H1 (cell line): ENCODE measurements around the gene C1orf74. TPM values are rescaled to one million over a fixed set of nuclear protein-coding genes. Genes with fewer than 3 reads are reported as not detected.

ENCODE experiments used
- ATF3 ChIP-seq: IDR thresholded peaks from 2 replicates; pipeline ENCODE4 v1.6.1; 2011; ENCODE audit warnings: low read depth, mild to moderate bottlenecking, low read length; ENCODE audit not compliant: insufficient read depth
- CEBPB ChIP-seq: IDR thresholded peaks from 2 replicates; pipeline ENCODE4 v1.6.1; 2012; ENCODE audit warnings: low read depth, low read length
- CHD7 ChIP-seq: fragments of 300-600 bp; sonication (generic); IDR thresholded peaks from 2 replicates; pipeline ENCODE4 v1.7.1; 2012; ENCODE audit warnings: low read length, moderate library complexity, mild to moderate bottlenecking, inconsistent platforms; ENCODE audit not compliant: insufficient replicate concordance
- CREB1 ChIP-seq: IDR thresholded peaks from 2 replicates; pipeline ENCODE4 v1.6.1; 2012; ENCODE audit warnings: inconsistent platforms
- EGR1 ChIP-seq: IDR thresholded peaks from 2 replicates; pipeline ENCODE4 v1.6.1; 2011; ENCODE audit warnings: low read depth, low read length, borderline replicate concordance
- KDM1A ChIP-seq: fragments of 200-600, 300-600 bp; sonication (generic); IDR thresholded peaks from 2 replicates; pipeline ENCODE4 v1.7.1; 2016; ENCODE audit warnings: mild to moderate bottlenecking, low read length, borderline replicate concordance
- TAF1 ChIP-seq: IDR thresholded peaks from 2 replicates; pipeline ENCODE4 v1.6.1; 2011; ENCODE audit warnings: mild to moderate bottlenecking, low read depth, low read length
- polyA plus RNA-seq, 7 experiments: library from polyadenylated mRNA; depleted of rRNA in 3 of 7; stranded (reverse) in 5 of 7; unstranded in 2 of 7; fragments of >200 nt in 5 of 7; fragments of 200-250 nt in 2 of 7; gene quantifications; 1 replicate in 5 of 7; 2 replicates in 1 of 7; 4 replicates in 1 of 7; pipeline versions ENCODE4 v1.2.1 to v1.2.3, GENCODE V29; 2011 to 2013; ENCODE audit warnings: missing spikeins in 2 of 7, mixed read lengths in 2 of 7
- total RNA-seq: library from RNA; stranded (reverse); fragmentation: NEBNext Ultra II Directional; extraction: Animal tissue kit (Norgen Biotek cat#: 25700); gene quantifications from 2 replicates; pipeline ENCODE4 v1.2.1, GENCODE V29; 2021
- TF ChIP-seq, protein P1 (sequence below): IDR thresholded peaks from 2 replicates; pipeline ENCODE4 v1.6.1; 2011; ENCODE audit warnings: low read length, improper control_type of control experiment

Gene C1orf74
- total and polyA plus RNA-seq, 2 of the 8 experiments (the other 6 are each of a cell fraction or from before 2014, with no cell fraction given), result 3.1 to 3.9 TPM

DNA sequence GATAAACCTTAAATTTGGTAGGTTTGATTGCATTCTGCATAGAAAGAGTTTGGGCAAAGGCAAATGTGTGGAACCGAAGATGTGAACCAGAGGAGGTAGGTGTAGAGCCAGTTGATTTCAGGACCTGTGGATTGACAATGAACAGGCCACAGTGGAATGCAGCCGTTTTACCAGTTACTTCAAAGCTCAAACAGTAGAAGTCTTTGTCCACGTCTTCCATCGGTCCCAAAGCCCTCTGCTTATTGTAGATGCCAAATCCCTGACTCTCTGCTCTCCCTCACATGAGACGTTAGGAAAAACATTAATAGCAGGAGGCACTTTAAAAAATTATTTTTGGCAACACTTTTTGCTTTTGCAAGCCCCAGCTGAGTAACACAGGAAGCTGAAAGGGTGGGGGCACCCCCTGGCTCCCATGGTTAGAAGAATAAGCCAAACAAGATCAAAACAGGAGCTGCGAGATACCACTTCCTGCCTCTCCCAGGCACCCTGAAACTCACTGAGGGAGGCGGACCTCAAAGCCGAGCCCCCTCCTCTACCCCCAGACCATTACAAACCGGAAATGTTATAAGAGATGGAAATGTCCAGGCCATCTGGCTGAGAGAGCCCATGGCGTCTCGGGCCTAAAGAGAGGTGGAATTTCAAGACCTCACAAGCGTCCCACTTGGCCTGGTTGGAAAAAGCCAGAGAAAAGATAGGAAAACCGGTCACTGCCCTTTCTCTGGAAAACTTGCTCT lies 15.0 kb downstream of the C1orf74 start (continued):
- TF ChIP-seq ATF3 (no peak), CEBPB (no peak), CHD7 (no peak), CREB1 (no peak), EGR1 (no peak), KDM1A (no peak), TAF1 (no peak)
- TF ChIP-seq, protein P1, sequence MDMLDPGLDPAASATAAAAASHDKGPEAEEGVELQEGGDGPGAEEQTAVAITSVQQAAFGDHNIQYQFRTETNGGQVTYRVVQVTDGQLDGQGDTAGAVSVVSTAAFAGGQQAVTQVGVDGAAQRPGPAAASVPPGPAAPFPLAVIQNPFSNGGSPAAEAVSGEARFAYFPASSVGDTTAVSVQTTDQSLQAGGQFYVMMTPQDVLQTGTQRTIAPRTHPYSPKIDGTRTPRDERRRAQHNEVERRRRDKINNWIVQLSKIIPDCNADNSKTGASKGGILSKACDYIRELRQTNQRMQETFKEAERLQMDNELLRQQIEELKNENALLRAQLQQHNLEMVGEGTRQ, result no peak
